HG03432 (cell line): ENCODE measurements around the gene ST3GAL6.

Experiments
- ATAC-seq: cut with Tn5 transposase; IDR thresholded peaks from one replicate; pipeline ENCODE4 v1.9.1; 2021; ENCODE audit warnings: mild to moderate bottlenecking, moderate library complexity; ENCODE audit not compliant: unreplicated experiment

ST3GAL6 gene

GRCh38 chr3:98763076-98763475 is at the start of gene ST3GAL6:
TSS of gene ST3GAL6 (plus strand) at chr3:98763340. CDS start at chr3:98768441, 5,101 bp downstream.
- peak; percentile 58 for ATAC-seq

DNA sequence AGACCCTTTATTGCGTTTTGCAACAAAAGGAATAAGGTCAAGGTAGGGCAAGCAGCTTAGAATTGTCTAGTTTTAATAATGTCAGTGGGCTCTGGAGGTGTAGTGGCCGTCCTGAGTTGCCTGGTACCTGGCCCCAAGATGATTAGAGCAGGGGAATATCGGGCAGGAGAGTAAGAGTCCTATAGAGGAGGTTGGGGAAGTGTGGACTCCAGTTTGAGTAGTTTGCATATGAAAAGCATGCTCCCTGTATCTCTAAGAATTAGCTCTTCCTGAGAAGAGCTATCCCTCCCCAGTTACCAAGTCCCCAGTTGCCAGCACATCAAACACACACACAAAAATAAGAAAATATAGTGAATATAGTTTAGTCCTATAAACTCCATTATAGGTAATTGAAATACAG is 49.2 kb upstream of the ST3GAL6 start:
- no peak for ATAC-seq

DNA sequence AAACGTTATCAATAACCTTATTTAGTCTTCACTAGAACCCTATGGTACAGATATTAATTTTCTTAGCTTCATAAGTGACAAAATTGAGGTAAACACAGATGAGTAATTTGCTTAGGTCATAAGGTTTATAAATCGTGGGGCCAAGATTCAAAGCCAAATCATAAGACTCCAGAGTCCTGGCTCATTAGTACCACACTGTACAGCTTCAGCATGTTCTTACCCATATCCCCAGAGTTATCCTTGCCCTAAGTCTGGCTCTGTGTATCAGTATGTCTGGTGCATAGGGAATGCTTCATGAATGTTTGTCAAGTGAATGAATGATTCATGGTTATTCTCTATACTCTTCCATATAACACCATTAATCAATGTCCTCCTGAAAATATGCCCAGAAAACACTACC is 45.6 kb upstream of the ST3GAL6 start:
- no peak for ATAC-seq

- ATAC-seq, result no peak
These were observed 44.4 kb upstream of the ST3GAL6 start for GRCh38 chr3:98718730-98719129.

DNA sequence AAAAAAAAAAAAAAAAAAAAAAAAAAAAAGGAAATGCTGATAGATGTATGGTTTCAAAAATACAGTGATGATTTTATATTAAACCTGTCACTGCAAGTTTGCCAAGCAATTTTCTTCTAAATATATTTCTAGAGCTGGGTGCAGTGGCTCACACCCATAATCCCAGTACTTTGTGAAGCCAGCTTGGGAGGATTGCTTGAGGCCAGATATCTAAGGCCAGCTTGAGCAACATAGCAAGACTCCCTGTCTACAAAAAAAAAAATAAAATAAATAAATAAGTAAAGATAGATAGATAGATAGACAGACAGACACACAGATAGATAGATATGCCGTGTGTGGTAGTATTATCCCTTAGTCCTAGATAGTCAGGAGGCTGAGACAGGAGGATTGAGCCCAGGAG is 41.4 kb upstream of the ST3GAL6 start:
- ATAC-seq, result no peak

DNA sequence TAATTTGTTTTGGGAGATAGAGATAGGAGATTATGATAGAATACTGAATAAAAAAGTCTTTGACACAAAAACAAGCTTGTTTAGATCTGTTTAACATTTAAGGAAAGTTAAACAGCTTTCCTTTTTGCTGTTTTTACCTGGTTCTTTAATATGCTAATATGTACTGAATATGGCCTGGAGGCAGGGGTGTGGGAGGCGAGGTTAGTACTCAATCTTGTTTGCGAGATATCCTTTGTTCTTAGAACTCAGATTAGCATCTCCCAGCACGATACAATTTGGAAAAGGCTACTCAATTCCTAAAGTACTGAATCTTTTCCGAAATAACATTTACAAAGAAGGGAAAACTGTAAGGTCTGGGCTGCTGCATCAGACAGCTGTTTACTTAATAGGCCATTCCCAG is 40.8 kb upstream of the ST3GAL6 start:
- ATAC-seq, result no peak

DNA sequence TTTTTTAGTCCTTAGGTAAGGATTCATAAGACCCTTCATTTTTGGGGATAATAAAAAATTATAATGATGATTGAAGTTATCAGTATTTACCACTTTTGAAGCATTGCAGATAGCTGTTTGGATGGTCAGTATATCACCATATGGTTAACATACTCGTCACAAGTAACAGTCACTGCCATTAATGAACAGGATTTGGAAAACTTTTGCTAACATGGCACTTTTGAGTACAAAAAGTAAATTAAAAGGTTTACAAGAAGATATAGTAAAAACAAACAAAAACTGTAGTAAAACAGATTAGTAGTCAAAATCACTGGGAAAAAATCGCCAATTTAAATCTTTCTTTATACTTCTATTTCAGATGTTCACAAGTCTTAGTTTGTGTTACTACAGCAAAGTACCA is 37.8 kb upstream of the ST3GAL6 start:
- ATAC-seq, result no peak

GRCh38 chr3:98726084-98726483 is 37.1 kb upstream of the ST3GAL6 start:
- ATAC-seq, result no peak

DNA sequence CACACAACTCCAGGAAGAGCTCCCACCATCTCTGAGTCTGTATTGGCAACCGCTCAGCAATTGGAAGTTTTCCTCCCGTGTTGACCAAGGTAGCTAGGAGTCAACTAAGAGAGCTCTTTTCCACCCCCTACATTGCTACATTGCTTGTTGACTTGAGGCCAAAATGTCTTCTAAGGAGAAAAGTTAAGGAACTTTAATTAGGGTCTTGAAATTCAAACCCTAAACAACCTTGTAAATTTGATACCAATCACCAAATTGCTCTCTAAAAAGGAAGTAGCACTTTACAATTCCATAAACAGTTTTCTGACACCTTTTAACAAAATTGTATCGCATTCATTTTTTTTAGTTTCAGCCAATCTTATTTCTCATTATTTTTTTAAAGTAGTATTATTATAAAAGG is 35.5 kb upstream of the ST3GAL6 start:
- ATAC-seq, result no peak

DNA sequence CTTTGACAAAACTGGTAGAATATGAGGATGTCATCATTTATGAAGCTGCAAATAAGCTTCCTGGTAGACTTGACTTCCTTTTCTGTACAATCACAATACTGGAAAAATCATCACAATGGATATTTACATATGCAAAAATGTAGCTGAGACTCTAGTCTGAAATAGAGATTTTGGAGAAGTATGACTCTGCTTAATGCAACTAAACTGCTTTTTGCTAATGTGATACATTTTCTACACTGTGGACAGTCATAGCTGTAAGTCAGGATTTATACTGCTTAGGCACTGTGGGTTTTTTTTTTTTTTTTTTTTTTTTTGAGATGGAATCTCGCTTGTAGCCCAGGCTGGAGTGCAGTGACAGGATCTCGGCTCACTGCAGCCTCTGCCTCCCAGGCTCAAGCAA is 34.5 kb upstream of the ST3GAL6 start:
- ATAC-seq, result no peak

- peak; percentile 55 for ATAC-seq
These were observed 32.8 kb upstream of the ST3GAL6 start for GRCh38 chr3:98730338-98730737.

- ATAC-seq, result no peak
These were observed 32.1 kb upstream of the ST3GAL6 start for GRCh38 chr3:98730886-98731537.

- ATAC-seq, result peak; percentile 53
These were observed 31.3 kb upstream of the ST3GAL6 start for GRCh38 chr3:98731720-98732285.

GRCh38 chr3:98732286-98733052 is 30.7 kb upstream of the ST3GAL6 start:
- peak; percentile 37 for ATAC-seq

DNA sequence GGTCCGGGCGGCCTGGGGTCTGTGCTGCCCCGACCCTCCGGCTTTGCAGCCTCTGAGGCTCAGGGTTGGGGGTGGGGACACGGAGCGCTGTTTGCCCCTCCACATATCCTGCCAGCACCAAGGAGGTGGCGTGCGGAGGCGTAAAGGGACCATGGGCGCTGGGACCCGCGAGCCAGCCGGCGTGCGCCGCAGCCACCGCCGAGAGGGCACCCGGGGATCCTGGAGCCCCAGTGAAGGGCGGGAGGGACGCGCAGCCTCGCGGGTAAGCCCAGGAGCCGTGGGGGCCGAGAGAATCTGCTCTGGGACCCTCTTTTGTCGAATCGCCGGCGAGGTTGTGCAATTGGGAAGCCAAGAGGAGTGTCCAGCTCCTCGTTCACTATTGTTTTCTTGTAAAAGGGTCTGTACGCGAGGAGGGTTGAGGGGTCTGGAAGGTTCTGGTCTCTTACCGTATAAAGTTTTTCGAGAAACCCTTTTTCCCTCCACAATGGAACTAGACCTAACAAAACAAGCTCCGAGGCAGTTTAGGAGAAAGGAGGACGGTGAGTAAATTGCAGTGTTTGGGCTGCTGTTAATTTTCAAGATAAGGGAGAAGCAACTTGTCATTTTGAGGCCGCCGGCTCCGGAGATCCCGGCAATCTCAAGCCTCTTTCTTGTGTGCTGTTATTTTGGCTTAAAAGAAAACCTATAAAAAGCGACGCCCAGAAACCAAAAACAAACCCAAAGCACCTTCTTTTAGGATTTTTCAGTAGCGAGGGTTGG is 29.9 kb upstream of the ST3GAL6 start:
- ATAC-seq, result peak; percentile 37

DNA sequence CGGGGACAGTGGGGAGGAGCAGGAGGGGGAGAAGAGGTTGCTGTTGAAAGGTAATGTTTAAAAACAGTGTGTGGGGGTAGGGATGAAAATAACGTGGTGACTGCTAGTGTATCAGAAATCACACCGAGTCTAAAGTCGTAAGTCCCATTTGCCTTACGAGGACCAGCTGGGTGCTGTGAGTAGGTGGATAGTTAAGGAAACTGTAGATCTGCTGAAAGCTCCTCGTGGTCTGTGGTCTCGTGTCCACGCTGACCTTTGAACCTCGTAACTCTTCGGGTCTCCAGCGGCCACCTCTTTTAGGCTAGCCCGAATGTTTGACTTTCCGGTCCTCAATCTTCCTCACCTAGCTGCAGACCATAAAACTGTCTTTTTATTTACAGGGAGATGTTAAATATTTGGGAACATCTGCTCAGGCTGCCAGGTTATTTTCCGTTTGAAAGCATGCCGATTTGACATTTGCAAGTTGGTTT is 29.3 kb upstream of the ST3GAL6 start:
- ATAC-seq, result peak; percentile 36

DNA sequence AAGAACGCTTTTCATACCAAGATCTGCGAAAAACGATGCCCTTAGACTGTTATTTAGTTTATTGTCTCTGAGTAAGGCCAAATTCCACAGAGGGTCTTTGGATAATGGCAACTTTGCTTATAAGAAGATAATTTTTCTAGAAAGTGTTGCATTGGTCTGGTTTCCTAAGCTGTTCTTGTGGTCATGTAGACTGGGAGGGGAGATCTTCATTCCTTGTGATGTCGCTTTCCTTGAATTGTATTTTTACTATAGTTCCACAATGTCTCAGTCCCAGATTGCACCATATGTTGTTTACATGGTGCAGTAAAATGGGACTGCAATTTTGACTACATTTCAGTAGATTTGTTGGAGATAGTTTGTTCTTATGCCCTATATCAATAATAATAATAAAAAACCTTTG is 28.8 kb upstream of the ST3GAL6 start:
- no peak for ATAC-seq

DNA sequence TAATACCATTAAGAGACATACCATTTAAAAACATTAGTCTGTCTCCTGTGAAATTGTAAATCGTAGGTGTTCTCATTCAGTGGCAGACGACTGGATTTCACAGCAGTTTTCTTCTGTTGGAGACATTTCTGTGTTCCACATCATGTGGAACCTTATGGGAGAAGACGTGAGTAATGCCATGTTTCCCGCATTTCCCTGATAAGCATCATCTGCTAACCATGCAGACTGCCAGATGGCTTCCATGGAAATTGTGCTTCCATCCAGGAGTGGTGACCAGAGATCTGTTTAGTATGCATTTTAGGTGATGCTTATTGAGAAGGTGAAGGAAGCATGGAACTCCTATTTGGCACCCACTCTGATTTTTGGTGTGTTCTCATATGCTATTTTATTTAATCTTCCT is 28.4 kb upstream of the ST3GAL6 start:
- ATAC-seq, result no peak

- ATAC-seq, result no peak
These were observed 27.8 kb upstream of the ST3GAL6 start for GRCh38 chr3:98735296-98735695.

- no peak for ATAC-seq
These were observed 27.3 kb upstream of the ST3GAL6 start for GRCh38 chr3:98735761-98736269.

- ATAC-seq, result no peak
These were observed 25.8 kb upstream of the ST3GAL6 start for GRCh38 chr3:98737301-98737700.
